Measurements from ENCODE around the gene MIAT.
A peak's percentile ranks its signal among the peaks of the same experiment; 100 is the strongest.

The MIAT gene

GRCh38 chr22:26718905-26719304 lies 61.5 kb downstream of the MIAT start:
- no peak for TF ChIP-seq CTCF (IDR thresholded peaks at IDR 0.05; ENCODE audit: control insufficient read depth, insufficient read depth, low read depth, low read length, missing control alignments)
- peak; percentile 84 for DNase-seq (ENCODE audit: low read depth)
- H3K4me3 ChIP-seq (ENCODE audit: control insufficient read depth, low read depth, low read length): no peak overlapping the region

GRCh38 chr22:26722159-26722558 lies 64.8 kb downstream of the MIAT start:
- no peak for TF ChIP-seq CTCF (IDR thresholded peaks at IDR 0.05; ENCODE audit: control insufficient read depth, insufficient read depth, low read depth, low read length, missing control alignments)
- DNase-seq (ENCODE audit: low read depth): no peak
- H3K4me3 ChIP-seq (ENCODE audit: control insufficient read depth, low read depth, low read length): no peak overlapping the region

- no peak for TF ChIP-seq CTCF (IDR thresholded peaks at IDR 0.05; ENCODE audit: control insufficient read depth, insufficient read depth, low read depth, low read length, missing control alignments)
- H3K4me3 ChIP-seq (ENCODE audit: control insufficient read depth, low read depth, low read length): no peak overlapping the region
- no peak for DNase-seq (ENCODE audit: low read depth)
Measured at GRCh38 chr22:26724414-26724813, 67.0 kb downstream of the MIAT start.

GRCh38 chr22:26725012-26725676 lies 67.8 kb downstream of the MIAT start:
- no peak for TF ChIP-seq CTCF (IDR thresholded peaks at IDR 0.05; ENCODE audit: control insufficient read depth, insufficient read depth, low read depth, low read length, missing control alignments)
- DNase-seq (ENCODE audit: low read depth): no peak
- H3K4me3 ChIP-seq (ENCODE audit: control insufficient read depth, low read depth, low read length): no peak overlapping the region
